ENCODE data around the gene HMG20B. TPM values are rescaled to one million over a fixed set of nuclear protein-coding genes. Genes with fewer than 3 reads are reported as not detected.

The HMG20B gene
- total RNA-seq, 1 experiment from 2014 or later = 131 TPM

Other genes starting within 250 kb of the HMG20B start
- gene NFIC, start 206.4 kb upstream of the HMG20B start, total RNA-seq (2014; rRNA removed; shearing (Covaris generic)) = 3.2 and 8.9 TPM in 2 replicates
- gene SMIM24, start 92.4 kb upstream of the HMG20B start, total RNA-seq (2014; rRNA removed; shearing (Covaris generic)) = 0.24 TPM in 1 of 2 replicates, not detected in the other
- not detected in 2 replicates for gene SMIM44, start 89.5 kb upstream of the HMG20B start, total RNA-seq (2014; rRNA removed; shearing (Covaris generic))
- 53.9 and 64.8 TPM in 2 replicates for gene DOHH, start 72.3 kb upstream of the HMG20B start, total RNA-seq (2014; rRNA removed; shearing (Covaris generic))
- gene FZR1, start 66.6 kb upstream of the HMG20B start, total RNA-seq (2014; rRNA removed; shearing (Covaris generic)) = 76.0 and 81.3 TPM in 2 replicates
- gene TEKTIP1, start 33.8 kb upstream of the HMG20B start, total RNA-seq (2014; rRNA removed; shearing (Covaris generic)) = not detected in 2 replicates
- gene MFSD12, start 15.4 kb upstream of the HMG20B start, total RNA-seq (2014; rRNA removed; shearing (Covaris generic)) = 128 and 151 TPM in 2 replicates
- not detected in 2 replicates for gene GIPC3, start 12.5 kb downstream of the HMG20B start, total RNA-seq (2014; rRNA removed; shearing (Covaris generic))
- gene TBXA2R, start 33.9 kb downstream of the HMG20B start, total RNA-seq (2014; rRNA removed; shearing (Covaris generic)) = 7.7 and 9.7 TPM in 2 replicates
- 43.3 and 47.8 TPM in 2 replicates for gene CACTIN, start 53.8 kb downstream of the HMG20B start, total RNA-seq (2014; rRNA removed; shearing (Covaris generic))
- 5.3 and 13.0 TPM in 2 replicates for gene PIP5K1C, start 127.5 kb downstream of the HMG20B start, total RNA-seq (2014; rRNA removed; shearing (Covaris generic))
- gene TJP3, start 135.4 kb downstream of the HMG20B start, total RNA-seq (2014; rRNA removed; shearing (Covaris generic)) = 12.4 and 15.1 TPM in 2 replicates
- gene APBA3, start 188.7 kb downstream of the HMG20B start, total RNA-seq (2014; rRNA removed; shearing (Covaris generic)) = 18.2 and 27.1 TPM in 2 replicates
- gene MRPL54, start 189.7 kb downstream of the HMG20B start, total RNA-seq (2014; rRNA removed; shearing (Covaris generic)) = 60.7 and 66.3 TPM in 2 replicates
- gene RAX2, start 199.3 kb downstream of the HMG20B start, total RNA-seq (2014; rRNA removed; shearing (Covaris generic)) = 0.37 TPM in 1 of 2 replicates, not detected in the other
- 18.5 and 31.4 TPM in 2 replicates for gene MATK, start 213.4 kb downstream of the HMG20B start, total RNA-seq (2014; rRNA removed; shearing (Covaris generic))

Data from G401 (cell line).